RPMI7951 (cell line): ENCODE measurements around the gene DNAJC9. TPM values are rescaled to one million over a fixed set of nuclear protein-coding genes. Genes with fewer than 3 reads are reported as not detected.

ENCODE experiments used
- DNase-seq: peaks from one replicate; pipeline ENCODE4 v3.0.0-alpha.2; 2012; ENCODE audit warnings: low read depth
- total RNA-seq: library from RNA; depleted of rRNA; stranded (reverse); fragments of >200 nt; shearing (Covaris generic); gene quantifications from 2 replicates; pipeline ENCODE4 v1.2.3, GENCODE V29; 2014

DNAJC9 gene
- total RNA-seq, 1 experiment from 2014 or later: 57.0 TPM

GRCh38 chr10:73239908-73240307 is 7.1 kb downstream of the DNAJC9 start:
- no peak for DNase-seq

GRCh38 chr10:73238990-73239566 is 8.0 kb downstream of the DNAJC9 start:
- DNase-seq: no peak

GRCh38 chr10:73234695-73235094 is 12.4 kb downstream of the DNAJC9 start:
- no peak for DNase-seq

- no peak for DNase-seq
These were observed 13.2 kb downstream of the DNAJC9 start for GRCh38 chr10:73233883-73234282.

- no peak for DNase-seq
These were observed 14.2 kb downstream of the DNAJC9 start for GRCh38 chr10:73232887-73233286.

GRCh38 chr10:73229567-73229966 is 17.5 kb downstream of the DNAJC9 start:
- DNase-seq: no peak

- no peak for DNase-seq
These were observed 18.8 kb downstream of the DNAJC9 start for GRCh38 chr10:73228247-73228646.

GRCh38 chr10:73226663-73227062 is 20.4 kb downstream of the DNAJC9 start:
- no peak for DNase-seq

GRCh38 chr10:73225518-73225917 is 21.5 kb downstream of the DNAJC9 start:
- DNase-seq: no peak

- no peak for DNase-seq
These were observed 26.1 kb downstream of the DNAJC9 start for GRCh38 chr10:73220989-73221388.

GRCh38 chr10:73219384-73219783 is 27.7 kb downstream of the DNAJC9 start:
- no peak for DNase-seq

GRCh38 chr10:73218431-73219191 is 28.4 kb downstream of the DNAJC9 start:
- DNase-seq: peak; percentile 26

GRCh38 chr10:73217628-73218027 is 29.4 kb downstream of the DNAJC9 start:
- DNase-seq: no peak

- no peak for DNase-seq
These were observed 31.3 kb downstream of the DNAJC9 start for GRCh38 chr10:73215749-73216148.

- no peak for DNase-seq
These were observed 35.8 kb downstream of the DNAJC9 start for GRCh38 chr10:73211106-73211811.

- no peak for DNase-seq
These were observed 36.5 kb downstream of the DNAJC9 start for GRCh38 chr10:73210395-73211105.

GRCh38 chr10:73209705-73210104 is 37.4 kb downstream of the DNAJC9 start:
- peak; percentile 35 for DNase-seq

- no peak for DNase-seq
These were observed 39.2 kb downstream of the DNAJC9 start for GRCh38 chr10:73207883-73208282.

- DNase-seq: no peak
These were observed 40.7 kb downstream of the DNAJC9 start for GRCh38 chr10:73206385-73206784.

GRCh38 chr10:73205890-73206289 is 41.2 kb downstream of the DNAJC9 start:
- DNase-seq: no peak

- no peak for DNase-seq
These were observed 42.0 kb downstream of the DNAJC9 start for GRCh38 chr10:73205081-73205480.
